ENCODE results near the gene MAPRE3.

Gene MAPRE3

DNA sequence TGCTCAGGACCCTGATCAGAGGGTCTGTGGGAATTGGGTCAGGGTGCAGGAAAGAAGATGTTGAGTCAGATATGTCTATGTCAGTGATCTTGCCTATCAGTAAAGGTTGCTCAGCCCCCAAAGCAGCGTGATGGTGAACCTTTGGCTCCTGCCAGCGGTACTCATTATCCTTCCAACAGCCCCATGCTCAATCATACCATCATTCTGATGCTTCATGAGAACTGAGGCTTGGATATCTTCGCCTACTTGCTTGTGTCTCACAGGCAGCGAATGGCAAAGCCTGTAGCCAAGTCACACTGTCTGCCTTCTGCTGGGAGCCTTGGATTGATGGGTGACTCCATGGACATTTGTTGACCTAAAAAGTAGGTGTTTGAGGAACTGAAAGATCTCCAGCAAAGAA lies 43.3 kb downstream of the MAPRE3 start:
- DNase-seq (ENCODE audit: low spot score): no peak
- TF ChIP-seq, protein P1, sequence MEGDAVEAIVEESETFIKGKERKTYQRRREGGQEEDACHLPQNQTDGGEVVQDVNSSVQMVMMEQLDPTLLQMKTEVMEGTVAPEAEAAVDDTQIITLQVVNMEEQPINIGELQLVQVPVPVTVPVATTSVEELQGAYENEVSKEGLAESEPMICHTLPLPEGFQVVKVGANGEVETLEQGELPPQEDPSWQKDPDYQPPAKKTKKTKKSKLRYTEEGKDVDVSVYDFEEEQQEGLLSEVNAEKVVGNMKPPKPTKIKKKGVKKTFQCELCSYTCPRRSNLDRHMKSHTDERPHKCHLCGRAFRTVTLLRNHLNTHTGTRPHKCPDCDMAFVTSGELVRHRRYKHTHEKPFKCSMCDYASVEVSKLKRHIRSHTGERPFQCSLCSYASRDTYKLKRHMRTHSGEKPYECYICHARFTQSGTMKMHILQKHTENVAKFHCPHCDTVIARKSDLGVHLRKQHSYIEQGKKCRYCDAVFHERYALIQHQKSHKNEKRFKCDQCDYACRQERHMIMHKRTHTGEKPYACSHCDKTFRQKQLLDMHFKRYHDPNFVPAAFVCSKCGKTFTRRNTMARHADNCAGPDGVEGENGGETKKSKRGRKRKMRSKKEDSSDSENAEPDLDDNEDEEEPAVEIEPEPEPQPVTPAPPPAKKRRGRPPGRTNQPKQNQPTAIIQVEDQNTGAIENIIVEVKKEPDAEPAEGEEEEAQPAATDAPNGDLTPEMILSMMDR (IDR thresholded peaks at IDR 0.05; ENCODE audit: extremely low read depth, missing control alignments): no peak

DNA sequence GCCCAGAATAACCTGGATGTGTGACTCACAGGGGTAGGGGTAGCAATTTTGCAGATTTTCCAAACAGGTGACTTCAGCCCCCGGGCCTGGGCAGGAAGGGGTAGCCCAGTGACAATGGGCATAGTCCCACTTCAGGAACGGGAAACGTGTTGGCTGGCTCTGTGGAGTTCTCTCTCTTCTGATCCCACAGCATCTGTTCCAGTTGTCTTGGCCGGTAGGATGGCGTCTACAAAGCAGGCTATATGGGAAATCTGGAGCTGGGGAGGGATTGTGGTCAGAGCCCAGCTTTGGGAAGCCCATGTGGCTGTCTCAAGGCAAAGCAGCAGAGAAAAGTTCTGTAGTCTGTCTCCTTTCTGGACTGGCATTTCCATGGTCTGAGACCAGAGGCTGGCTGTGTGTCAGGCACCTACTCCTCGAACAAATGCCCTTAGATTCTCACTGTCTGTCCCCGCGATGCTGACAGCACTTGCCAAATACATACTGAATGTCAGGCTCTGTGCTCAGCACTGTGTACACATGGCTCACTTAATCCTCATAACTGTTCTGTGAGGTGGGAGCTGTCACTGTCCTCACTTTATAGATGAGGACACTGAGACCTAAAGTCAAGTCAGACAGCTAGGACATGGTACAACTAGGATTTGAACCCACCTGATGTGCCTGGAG lies 44.5 kb downstream of the MAPRE3 start:
- DNase-seq (ENCODE audit: low spot score): no peak

DNA sequence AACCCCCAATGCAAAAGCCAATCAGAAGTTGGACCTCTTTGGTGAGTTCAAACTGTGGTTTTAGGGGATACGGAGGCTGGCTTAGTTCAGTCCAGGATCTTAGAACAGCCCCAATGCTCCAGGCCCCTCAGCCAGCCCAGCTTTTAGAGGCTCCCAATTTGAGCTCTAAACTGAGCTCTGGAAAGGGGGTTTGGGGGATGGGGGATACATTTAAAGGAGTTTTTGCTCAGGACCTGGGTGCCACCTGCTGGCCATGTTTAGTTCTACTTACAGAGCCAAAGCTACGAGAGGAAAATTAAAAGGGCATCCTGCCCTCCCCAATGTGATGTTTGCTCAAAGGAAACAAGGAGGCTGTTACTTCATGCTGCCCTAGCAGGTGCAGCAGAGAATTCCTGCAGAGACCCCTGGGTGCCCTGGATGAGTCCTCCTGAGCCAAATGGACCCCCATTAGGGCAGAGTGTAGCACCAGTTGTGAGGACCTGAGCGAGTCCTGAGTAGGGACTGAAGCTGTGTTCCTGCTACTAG lies 46.4 kb downstream of the MAPRE3 start:
- DNase-seq (ENCODE audit: low spot score): peak; percentile 64
- TF ChIP-seq, protein P1 (IDR thresholded peaks at IDR 0.05; ENCODE audit: extremely low read depth, missing control alignments): no peak

More for the DNA sequence above, 44.5 kb downstream of the MAPRE3 start:
- TF ChIP-seq, protein P1 (IDR thresholded peaks at IDR 0.05; ENCODE audit: extremely low read depth, missing control alignments): no peak

DNA sequence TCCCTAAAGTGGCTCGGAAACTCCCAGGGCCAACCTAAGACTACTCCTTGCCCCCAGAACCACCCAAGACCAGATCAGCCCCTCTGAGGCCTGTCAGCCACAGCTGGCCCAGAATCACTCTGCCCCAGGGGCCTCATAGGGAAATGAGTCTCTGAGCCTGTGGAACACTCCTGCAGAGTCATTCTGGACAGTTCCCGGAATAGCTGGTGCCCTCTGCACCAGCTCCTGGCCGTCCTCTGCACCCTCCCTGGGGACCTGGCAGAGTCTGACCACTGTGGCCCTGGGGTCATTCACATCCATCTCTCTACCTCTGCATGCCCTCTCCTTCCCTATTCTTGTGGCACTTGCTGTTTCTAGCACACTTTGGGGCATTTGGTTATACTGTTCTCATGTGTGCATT lies 47.7 kb downstream of the MAPRE3 start:
- TF ChIP-seq, protein P1 (IDR thresholded peaks at IDR 0.05; ENCODE audit: extremely low read depth, missing control alignments): no peak
- no peak for DNase-seq (ENCODE audit: low spot score)

DNA sequence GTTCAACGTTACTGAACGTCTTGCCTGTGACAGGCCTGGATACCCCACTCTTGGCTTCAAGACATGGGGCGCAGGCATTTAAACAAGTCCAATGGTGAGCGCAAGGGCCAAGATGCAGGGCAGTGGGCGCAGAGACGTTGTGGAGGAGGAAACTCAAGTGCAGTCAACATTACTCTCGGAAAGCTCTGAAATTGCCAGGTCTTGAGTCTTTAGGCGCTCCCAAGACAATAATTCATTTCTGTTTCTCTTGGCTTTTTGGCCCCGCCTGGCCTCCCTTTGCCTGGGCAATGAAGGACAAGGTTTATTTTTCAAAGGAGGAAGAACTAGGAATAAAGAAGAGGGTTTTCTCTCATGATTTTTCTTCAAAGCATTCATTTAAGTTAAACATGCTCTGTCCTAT lies 49.0 kb downstream of the MAPRE3 start:
- DNase-seq (ENCODE audit: low spot score): no peak
- TF ChIP-seq, protein P1 (IDR thresholded peaks at IDR 0.05; ENCODE audit: extremely low read depth, missing control alignments): no peak

DNA sequence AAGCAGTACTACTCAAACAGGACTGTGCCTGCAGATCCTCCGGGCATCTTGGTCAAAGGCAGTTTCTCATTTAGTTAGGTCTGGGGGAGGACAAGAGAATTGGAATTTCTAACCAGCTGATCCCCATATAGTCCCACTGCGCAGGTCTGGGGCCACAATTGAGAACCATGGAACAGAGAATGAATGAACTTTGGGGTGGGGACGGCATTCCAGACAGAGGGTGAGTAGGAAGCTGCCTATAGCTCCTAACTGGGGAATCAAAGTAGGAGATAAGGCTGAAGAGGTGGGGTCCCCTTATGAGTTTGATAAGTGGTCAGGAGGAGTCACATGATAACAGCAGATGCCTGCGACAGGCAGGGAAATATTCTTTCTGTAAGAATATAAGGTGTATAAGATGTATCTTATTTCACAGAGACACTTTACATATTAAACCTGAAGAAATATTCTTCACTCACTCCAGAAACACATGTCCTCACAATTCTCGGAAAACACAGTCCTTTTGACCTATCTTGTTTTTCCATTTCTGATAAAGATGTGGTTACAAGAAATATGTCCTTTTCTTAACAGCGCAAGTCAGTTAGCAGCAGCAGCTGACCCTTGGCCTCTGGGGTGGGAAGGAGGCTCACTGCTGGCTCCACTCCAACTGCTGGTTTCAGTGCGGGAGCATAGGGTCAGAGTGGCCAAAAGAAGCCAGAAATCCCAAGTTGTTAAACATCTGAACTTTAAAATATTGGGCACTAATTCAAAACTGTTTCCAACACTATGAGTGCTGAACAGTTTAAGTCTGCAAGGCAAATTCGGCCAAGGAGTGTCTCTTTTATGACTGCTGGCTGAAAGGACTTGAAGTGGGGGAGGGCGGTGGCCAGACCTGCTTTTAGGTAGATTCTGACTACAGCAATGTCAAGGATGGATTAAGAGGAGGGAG lies 49.8 kb downstream of the MAPRE3 start:
- TF ChIP-seq, protein P1 (IDR thresholded peaks at IDR 0.05; ENCODE audit: extremely low read depth, missing control alignments): no peak
- DNase-seq (ENCODE audit: low spot score): no peak

Measured in GM20000 (cell line).